Activated T-cell treated with anti-CD3 and anti-CD28 coated beads, Interleukin-2, amount 50 U/mL, for 1 hour (primary cell): ENCODE data around the gene GOLGA3.
A peak's percentile ranks its signal among the peaks of the same experiment; 100 is the strongest.
"Not testable (repeated sequence)": the region's sequence is repeated elsewhere in the genome, so short reads cannot be mapped to it uniquely, and the experiment has no call there.

ENCODE experiments used
- DNase-seq: peaks from one replicate; pipeline ENCODE4 v3.0.0-alpha.2; 2020

The GOLGA3 gene

GRCh38 chr12:132841151-132841550 lies 12.5 kb upstream of the GOLGA3 start:
- DNase-seq: no peak

GRCh38 chr12:132840536-132840935 lies 11.9 kb upstream of the GOLGA3 start:
- DNase-seq: no peak

DNA sequence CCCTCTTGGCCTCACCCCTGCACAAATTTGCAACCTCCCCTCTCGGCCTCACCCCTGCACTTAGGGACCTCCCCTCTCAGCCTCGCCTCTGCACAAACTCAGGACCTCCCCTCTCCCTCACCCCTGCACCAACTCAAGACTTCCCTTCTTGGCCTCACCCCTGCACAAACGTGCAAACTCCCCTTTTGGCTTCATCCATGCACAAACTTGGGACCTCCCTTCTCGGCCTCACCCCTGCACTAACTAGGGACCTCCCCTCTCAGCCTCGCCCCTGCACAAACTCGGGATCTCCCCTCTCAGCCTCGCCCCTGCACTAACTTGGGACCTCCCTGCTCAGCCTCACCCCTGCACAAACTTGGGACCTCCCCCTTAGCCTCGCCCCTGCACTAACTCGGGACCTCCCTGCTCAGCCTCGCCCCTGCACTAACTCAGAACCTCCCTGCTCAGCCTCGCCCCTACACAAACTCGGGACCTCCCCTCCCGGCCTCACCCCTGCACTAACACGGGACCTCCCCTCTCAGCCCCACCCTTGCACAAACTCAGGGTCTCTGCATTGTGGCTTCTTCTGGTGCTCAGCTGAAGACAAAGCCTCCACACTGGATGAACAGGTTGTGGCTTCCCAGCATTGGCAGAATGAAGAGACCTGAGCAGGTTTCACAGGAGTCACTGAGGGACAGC lies 11.0 kb upstream of the GOLGA3 start:
- no peak for DNase-seq

DNA sequence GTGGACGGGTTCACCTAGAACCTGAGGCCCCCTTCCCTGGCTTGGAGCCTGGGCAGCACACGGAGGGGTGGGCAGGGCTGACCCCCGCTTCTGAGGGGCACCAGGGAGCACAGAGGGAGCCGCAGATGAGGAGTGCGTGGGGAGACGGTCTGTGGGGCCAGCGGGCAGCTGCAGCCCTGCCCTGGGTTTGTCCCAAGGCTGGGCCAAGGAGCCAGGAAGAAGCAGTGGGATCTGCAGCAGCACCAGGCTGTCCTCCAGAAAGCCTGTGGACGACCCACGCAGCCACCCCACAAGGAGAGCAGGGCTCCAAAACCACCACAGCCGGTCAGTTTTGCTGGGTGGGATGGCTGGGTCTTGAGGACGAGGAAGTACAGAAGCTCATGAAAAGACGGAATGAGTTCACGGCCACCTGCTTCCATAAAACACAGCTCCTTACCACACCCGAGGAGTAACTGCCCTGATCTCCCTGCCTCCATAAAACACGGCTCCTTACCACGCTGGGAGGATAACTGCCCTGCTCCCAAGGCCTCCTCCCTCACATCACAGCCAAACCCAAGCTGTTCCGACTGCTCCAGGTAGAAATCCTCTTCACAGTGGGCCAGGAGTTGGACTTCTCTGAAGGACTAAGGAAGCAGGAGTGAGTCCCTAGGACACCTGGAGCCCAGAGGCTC lies 9.9 kb upstream of the GOLGA3 start:
- DNase-seq: no peak

GRCh38 chr12:132837693-132838409 lies 9.2 kb upstream of the GOLGA3 start:
- DNase-seq: no peak

GRCh38 chr12:132836795-132837331 lies 8.2 kb upstream of the GOLGA3 start:
- DNase-seq: no peak

- not testable (repeated sequence) for DNase-seq
Observed at GRCh38 chr12:132836230-132836629, 7.6 kb upstream of the GOLGA3 start.

DNA sequence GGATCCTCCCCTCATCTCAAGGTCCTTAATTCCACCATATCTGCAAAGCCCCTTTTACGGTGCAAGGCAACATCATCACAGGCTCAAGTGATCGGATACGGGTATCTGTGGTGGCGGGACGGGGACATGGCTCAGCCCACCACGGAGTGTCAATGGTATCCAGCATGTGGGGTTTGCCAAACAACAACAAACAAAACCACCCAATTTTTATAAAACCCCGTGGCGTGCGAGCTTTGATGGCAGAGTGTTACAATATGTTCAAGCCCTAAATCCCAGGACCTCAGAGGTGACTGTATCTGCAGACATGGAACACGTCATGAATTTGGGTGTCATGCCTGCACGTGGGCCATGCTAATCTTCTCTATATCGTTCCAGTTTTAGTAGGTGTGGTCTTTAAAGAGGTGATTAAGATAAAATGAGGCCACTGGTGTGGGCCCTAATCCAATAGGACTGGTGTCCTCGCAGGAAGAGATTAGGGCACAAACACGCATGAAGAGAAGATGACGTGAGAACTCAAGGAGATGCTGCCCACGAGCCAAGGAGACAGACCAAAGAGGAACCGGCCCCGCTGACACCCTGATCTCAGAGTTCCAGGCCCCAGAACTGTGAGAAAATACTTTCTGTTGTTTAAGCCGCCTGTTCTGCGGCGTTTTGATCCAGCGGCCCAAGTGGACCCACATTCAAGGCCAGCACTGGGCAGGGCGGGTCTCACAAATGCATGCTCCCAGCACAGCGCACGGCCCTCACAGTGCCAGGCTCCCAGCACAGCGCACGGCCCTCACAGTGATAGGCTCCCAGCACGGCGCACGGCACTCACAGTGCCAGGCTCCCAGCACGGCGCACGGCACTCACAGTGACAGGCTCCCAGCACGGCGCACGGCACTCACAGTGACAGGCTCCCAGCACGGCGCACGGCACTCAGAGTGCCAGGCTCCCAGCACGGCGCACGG lies 6.7 kb upstream of the GOLGA3 start:
- DNase-seq: no peak

- peak; percentile 29 for DNase-seq
Observed at GRCh38 chr12:132834181-132834711, 5.6 kb upstream of the GOLGA3 start.

DNA sequence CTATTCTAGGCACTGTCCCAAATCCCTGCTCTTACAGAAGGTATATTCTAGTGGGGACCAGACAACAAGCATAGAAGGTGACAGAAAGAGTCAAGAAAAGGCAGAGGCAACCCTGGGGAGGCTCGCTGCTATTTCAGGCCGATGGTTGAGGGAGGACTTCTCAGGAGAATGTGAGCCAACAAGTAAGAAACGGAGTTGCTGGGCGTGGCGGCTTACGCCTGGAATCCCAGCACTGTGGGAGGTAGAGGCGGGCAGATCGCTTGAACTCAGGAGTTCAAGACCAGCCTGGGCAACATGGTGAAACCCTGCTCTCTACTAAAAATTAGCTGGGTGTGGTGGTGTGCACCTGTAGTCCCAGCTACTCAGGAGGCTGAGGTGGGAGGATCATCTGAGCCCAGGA lies 4.7 kb upstream of the GOLGA3 start:
- DNase-seq: no peak

- no peak for DNase-seq
Observed at GRCh38 chr12:132831771-132832170, 3.1 kb upstream of the GOLGA3 start.

- DNase-seq: no peak
Observed at GRCh38 chr12:132827763-132828703, 636 bp downstream of the GOLGA3 start.

- no peak for DNase-seq
Observed at GRCh38 chr12:132825861-132826260, 2.8 kb downstream of the GOLGA3 start.

GRCh38 chr12:132825089-132825488 lies 3.6 kb downstream of the GOLGA3 start:
- no peak for DNase-seq

DNA sequence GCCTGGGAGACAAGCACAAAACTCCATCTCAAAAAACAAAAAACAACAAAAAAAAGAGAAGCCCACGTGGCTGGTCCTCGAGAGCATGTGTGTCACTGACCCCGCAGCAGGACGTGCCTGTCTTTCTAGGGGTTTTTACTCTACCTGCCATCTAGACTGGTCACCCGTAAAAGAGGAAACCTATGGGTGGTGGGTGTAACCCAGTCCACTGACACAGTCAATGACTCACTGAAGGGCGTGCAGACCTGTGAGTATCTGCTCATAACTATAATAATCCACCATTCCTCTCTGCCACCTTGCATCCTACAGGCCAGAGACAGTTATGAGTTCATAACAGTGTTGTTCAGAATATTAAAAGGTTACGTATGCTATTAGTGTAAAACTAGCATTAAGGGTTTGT lies 4.6 kb downstream of the GOLGA3 start:
- DNase-seq: no peak

GRCh38 chr12:132818562-132818961 lies 10.1 kb downstream of the GOLGA3 start:
- DNase-seq: no peak

DNA sequence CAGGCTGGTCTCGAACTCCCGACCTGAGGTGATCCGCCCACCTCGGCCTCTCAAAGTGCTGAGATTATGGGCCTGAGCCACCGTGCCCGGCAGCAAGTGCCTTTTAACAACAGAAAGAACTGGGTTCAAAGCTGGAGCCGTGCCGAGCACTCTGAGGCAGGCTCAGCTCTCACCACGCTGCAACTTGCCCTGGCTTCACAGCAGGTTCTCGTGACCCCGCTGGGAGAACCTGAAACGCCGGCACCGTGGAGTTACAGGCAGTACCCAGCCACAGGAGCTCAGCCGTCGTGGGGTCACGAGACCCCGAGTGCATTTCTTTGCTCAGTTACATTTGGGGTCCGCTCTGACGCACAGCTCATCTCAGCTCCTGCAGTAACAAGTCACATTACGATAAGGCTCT lies 14.4 kb downstream of the GOLGA3 start:
- DNase-seq: no peak

- no peak for DNase-seq
Observed at GRCh38 chr12:132813443-132813842, 15.2 kb downstream of the GOLGA3 start.

DNA sequence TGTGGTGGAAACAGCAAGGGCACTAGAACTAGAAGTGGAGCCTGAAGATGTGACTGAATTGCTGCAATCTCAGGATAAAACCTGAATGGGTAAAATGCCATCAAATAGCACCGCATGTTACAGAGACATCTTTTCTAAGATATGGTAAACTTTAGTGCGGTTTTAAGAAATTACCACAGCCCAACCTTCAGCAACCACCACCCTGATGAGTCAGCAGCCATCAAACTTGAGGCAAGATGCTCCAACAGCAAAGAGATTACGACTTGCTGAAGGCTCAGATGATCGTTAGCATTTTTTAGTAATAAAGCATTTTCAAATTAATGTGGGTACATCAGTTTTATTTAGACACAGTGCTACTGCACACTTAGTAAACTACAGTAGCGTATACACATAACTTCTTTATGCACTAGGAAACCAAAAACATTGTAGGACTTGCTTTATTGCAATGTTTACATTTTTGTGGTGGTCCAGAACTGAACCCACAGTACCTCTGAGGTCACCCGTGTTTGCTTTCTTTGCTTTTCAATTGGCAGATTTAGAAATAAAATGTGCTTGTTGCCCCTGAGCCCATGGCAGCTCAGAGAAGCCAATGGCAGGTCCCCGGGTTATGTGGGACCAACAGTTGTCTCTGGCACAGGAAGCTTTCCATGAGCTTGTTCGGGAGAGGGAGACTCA lies 15.9 kb downstream of the GOLGA3 start:
- DNase-seq: no peak

- peak; percentile 42 for DNase-seq
Observed at GRCh38 chr12:132809391-132809790, 19.3 kb downstream of the GOLGA3 start.
